Kidney (tissue), 14 donors: ENCODE data around the gene NUTM2B. TPM values are rescaled to one million over a fixed set of nuclear protein-coding genes. Genes with fewer than 3 reads are reported as not detected.
"Not testable (repeated sequence)": the region's sequence is repeated elsewhere in the genome, so short reads cannot be mapped to it uniquely, and the experiment has no call there.

Source experiments
- DNase-seq, 5 donors: peaks; one replicate each; pipeline ENCODE4 v3.0.0-alpha.2; 2013 to 2020
- FAIRE-seq: peaks from 2 replicates; lab custom pipeline; 2012; peaks lifted over from hg19 to GRCh38; lab: Jason Lieb, UNC
- H3K27ac ChIP-seq, 2 donors: one replicate each; pipeline ENCODE4 v1.7.0; 2013; ENCODE audit warnings: low read depth in 2 of 2, low read length in 2 of 2, inconsistent platforms in 1 of 2
- H3K27me3 ChIP-seq: one replicate; pipeline ENCODE4 v1.7.1; 2013; ENCODE audit warnings: low read length, inconsistent platforms; ENCODE audit not compliant: control insufficient read depth, insufficient read depth
- H3K36me3 ChIP-seq, 3 donors: one replicate each; pipeline versions ENCODE4 v1.7.0 to v1.7.1; 2013; ENCODE audit warnings: low read length in 3 of 3, control low read depth in 1 of 3, inconsistent platforms in 1 of 3; ENCODE audit not compliant: insufficient read depth in 3 of 3, control insufficient read depth in 2 of 3
- H3K4me1 ChIP-seq, 3 donors: one replicate each; pipeline versions ENCODE4 v1.7.0 to v1.7.1; 2013; ENCODE audit warnings: low read length in 3 of 3, inconsistent platforms in 1 of 3, low read depth in 1 of 3; ENCODE audit not compliant: control insufficient read depth in 2 of 3, insufficient read depth in 2 of 3
- H3K4me3 ChIP-seq, 3 donors: one replicate each; pipeline versions ENCODE4 v1.7.0 to v1.8.1; 2013; ENCODE audit warnings: low read length in 3 of 3, control low read depth in 1 of 3, inconsistent platforms in 1 of 3
- H3K9ac ChIP-seq, 3 donors: one replicate each; pipeline versions ENCODE4 v1.7.0 to v1.7.1; 2013; ENCODE audit warnings: low read length in 3 of 3, control low read depth in 1 of 3, inconsistent platforms in 1 of 3
- H3K9me3 ChIP-seq, 3 donors: one replicate each; pipeline versions ENCODE4 v1.7.0 to v1.7.1; 2013; ENCODE audit warnings: low read length in 3 of 3, control low read depth in 1 of 3, inconsistent platforms in 1 of 3; ENCODE audit not compliant: control insufficient read depth in 2 of 3, insufficient read depth in 1 of 3
- intact Hi-C: fragments of 100-400 bp; cut with DNase I; formaldehyde crosslinking; loops from one replicate; pipeline ENCODE4 v1.11.1; 2022
- polyA plus RNA-seq: library from polyadenylated mRNA; stranded (reverse); fragments of 350-450 nt; fragmentation: Illumina TruSeq; extraction: RNeasy Lipid Tissue Mini Kit (QIAGEN cat#74804); gene quantifications from one replicate; pipeline ENCODE4 v1.2.3, GENCODE V29; 2014; ENCODE audit warnings: low read depth, low replicate concordance; ENCODE audit not compliant: insufficient read depth
- total RNA-seq: library from RNA; stranded (reverse); fragmentation: NEBNext Ultra II Directional; extraction: Animal tissue kit (Norgen Biotek cat#: 25700); gene quantifications from one replicate; pipeline ENCODE4 v1.2.1, GENCODE V29; 2021
- TF ChIP-seq, protein P1 (sequence below): IDR thresholded peaks from 3 replicates; pipeline ENCODE4 v1.5.1; 2012; ENCODE audit warnings: mild to moderate bottlenecking, moderate library complexity, borderline replicate concordance; ENCODE audit not compliant: insufficient read depth; ENCODE audit errors: extremely low read depth
- donor health status: control.
- donor health status: control.
- donor health status: control.
- donor health status: control.
- donor health status: control.
- donor health status: DM: yes; HTN: yes; CAD: no.
- donor health status: Normal renal cell carcinoma (clear cell type).

Gene NUTM2B
- total and polyA plus RNA-seq, 2 donors from 2014 or later, result 1.1 to 2.0 TPM

DNA sequence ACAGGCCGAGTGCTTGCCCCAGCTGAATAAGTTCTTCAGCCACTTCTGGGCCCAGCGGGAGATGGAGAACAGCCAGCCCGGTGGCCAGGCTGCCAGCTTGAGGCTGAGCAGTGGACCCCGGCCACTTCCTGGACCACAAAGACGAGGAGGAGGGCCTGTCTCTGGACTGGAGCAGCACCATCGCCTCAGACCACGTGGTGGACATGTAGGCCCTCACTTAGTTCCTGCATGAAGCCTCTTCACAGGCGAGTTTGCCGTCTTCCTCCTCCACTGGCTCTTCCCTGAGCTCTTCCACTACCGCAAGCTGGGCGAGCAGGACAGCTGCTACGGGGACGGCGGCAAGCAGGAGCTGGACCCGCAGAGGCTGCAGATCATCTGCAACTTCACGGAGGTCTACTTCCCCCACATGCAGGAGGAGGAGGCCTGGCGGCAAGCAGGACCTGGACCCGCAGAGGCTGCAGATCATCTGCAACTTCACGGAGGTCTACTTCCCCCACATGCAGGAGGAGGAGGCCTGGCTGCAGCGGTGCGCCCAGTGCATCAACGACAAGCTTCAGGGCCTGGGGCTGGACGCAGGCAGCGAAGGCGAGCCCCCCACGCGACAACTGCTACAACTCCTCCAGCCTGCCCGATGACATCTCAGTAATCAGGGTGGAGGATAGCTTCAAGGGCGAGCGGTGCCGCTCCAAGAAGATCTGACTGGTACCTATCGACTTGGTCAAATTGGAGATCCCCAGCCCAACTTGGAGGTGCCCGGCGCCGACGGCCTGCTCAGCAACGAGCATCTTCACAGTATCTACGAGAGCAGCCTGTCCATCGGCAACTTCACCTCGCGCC is 18.9 kb upstream of the NUTM2B start:
- H3K27ac ChIP-seq, H3K4me1 ChIP-seq, H3K27me3 ChIP-seq, H3K4me3 ChIP-seq, intact Hi-C loops, H3K9me3 ChIP-seq, H3K9ac ChIP-seq, FAIRE-seq, H3K36me3 ChIP-seq: not testable (repeated sequence)
- DNase-seq, result peak in 1 of 5 donors; percentile 43

- H3K36me3 ChIP-seq, H3K4me1 ChIP-seq, intact Hi-C loops, H3K9ac ChIP-seq, H3K27me3 ChIP-seq, FAIRE-seq, H3K27ac ChIP-seq, H3K4me3 ChIP-seq, H3K9me3 ChIP-seq: not testable (repeated sequence)
- TF ChIP-seq, protein P1, sequence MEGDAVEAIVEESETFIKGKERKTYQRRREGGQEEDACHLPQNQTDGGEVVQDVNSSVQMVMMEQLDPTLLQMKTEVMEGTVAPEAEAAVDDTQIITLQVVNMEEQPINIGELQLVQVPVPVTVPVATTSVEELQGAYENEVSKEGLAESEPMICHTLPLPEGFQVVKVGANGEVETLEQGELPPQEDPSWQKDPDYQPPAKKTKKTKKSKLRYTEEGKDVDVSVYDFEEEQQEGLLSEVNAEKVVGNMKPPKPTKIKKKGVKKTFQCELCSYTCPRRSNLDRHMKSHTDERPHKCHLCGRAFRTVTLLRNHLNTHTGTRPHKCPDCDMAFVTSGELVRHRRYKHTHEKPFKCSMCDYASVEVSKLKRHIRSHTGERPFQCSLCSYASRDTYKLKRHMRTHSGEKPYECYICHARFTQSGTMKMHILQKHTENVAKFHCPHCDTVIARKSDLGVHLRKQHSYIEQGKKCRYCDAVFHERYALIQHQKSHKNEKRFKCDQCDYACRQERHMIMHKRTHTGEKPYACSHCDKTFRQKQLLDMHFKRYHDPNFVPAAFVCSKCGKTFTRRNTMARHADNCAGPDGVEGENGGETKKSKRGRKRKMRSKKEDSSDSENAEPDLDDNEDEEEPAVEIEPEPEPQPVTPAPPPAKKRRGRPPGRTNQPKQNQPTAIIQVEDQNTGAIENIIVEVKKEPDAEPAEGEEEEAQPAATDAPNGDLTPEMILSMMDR, result peak; percentile 10
- DNase-seq, result peak in 3 of 5 donors; percentile 26 to 79 (median 43)
Observed at GRCh38 chr10:79685044-79685685, 17.9 kb upstream of the NUTM2B start.

DNA sequence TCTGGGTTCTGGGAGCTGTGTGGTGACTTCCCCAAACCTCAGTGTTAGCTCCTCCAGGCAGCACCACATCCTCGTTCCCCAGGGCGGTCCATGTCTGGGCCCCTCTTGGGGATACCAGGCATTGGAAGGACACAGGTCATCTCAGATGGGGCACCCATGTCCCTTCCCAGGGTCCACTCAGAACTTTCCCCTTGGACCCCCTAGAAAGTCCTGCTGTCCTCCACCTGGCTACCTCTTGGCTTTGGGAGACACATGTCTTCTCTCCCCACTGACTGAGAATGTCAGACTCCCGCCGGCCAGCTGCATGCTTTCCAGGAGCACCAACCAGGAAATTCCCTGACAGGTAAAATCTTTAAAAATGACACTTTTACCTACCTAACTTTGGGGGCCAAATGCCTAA is 16.4 kb upstream of the NUTM2B start:
- not testable (repeated sequence) for H3K4me1 ChIP-seq, FAIRE-seq

DNA sequence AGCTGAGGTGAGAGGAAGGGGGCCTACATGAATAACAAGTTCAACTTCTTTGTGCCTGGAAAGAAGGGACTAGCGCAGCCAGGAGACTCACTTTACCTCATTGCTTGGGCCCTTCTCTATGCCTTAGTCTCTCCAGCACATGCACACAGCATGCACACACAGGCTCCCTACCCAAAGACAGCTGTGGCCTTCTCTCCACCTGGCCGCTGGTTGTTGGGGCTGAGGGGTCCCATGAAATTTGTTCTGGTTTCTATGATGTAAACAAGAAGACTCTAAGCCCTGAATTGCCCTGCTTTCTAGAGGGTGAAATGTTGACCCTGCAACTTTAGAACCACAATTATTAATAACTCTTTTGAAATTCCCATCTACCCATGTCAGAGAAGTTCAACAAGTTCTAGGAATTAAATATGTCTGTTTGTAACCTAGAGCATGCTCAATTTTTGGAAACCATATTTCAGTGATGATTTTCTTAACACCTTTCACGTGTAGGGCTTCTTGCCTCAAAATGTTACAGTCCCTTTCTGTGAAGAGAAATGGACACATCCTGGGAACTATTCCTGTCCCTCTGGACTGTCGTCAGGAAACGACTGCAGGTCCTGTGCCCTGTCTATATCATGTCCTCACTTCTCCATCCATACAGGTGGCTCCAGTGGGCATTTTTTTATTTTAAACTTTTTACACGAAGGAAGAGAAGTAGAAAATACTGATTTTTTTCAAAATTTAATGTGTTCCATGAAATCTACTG is 15.4 kb upstream of the NUTM2B start:
- FAIRE-seq, intact Hi-C loops, H3K36me3 ChIP-seq, H3K4me1 ChIP-seq, H3K9ac ChIP-seq, DNase-seq, H3K9me3 ChIP-seq, H3K27ac ChIP-seq, H3K27me3 ChIP-seq, H3K4me3 ChIP-seq: not testable (repeated sequence)

More for the DNA sequence above, 16.4 kb upstream of the NUTM2B start:
- intact Hi-C loops, DNase-seq, H3K27ac ChIP-seq, H3K27me3 ChIP-seq, H3K4me3 ChIP-seq, H3K9ac ChIP-seq, H3K9me3 ChIP-seq, H3K36me3 ChIP-seq: not testable (repeated sequence)

DNA sequence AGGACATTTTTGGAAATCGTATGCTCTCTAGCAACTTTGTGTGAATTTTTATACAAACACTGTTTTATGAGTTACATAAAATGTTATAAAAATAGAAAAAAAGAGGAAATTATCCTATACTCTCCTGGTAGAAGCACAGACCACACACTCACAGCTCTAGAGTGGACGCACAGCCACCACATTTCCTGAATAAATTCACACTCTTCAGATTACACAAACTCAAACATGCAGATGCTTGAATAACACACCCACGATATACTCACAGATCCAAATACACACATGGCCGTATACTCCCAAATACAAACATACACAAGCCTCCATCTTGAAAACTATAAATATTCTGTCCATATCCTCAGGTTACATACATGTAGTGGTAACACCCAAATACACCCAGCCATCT is 14.2 kb upstream of the NUTM2B start:
- H3K36me3 ChIP-seq, H3K9ac ChIP-seq, intact Hi-C loops, FAIRE-seq, DNase-seq, H3K9me3 ChIP-seq, H3K27ac ChIP-seq, H3K27me3 ChIP-seq, H3K4me3 ChIP-seq, H3K4me1 ChIP-seq: not testable (repeated sequence)

DNA sequence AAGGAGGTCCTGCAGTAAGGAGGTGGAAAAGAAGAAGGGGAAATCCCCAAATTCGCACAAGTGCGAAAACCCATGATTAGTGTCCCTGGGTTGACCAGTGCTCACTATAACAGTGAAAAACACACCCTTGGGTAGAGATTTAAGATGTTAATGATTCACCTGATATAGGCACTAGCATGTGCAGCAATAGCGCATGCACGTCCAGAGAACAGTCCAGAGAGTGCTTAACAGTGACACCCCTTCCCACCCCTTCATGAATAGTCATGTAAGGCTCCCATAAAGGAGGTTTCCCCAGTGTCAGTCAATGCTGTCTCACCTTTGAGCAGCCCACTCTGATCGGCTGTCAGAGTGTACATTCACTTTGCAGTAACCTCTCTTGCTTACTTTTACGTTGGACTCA is 6.4 kb upstream of the NUTM2B start:
- H3K4me3 ChIP-seq, H3K9ac ChIP-seq, intact Hi-C loops, H3K36me3 ChIP-seq, H3K27ac ChIP-seq, H3K4me1 ChIP-seq, H3K9me3 ChIP-seq, FAIRE-seq, DNase-seq, H3K27me3 ChIP-seq: not testable (repeated sequence)

GRCh38 chr10:79697141-79697540 is 5.9 kb upstream of the NUTM2B start:
- H3K27me3 ChIP-seq, intact Hi-C loops, H3K36me3 ChIP-seq, DNase-seq, H3K4me3 ChIP-seq, H3K27ac ChIP-seq, H3K9ac ChIP-seq, H3K9me3 ChIP-seq, H3K4me1 ChIP-seq, FAIRE-seq: not testable (repeated sequence)
